ENCODE results near the gene AMPD3. TPM values are rescaled to one million over a fixed set of nuclear protein-coding genes. Genes with fewer than 3 reads are reported as not detected.

Gene AMPD3
- total RNA-seq, 1 donor from 2014 or later: 2.2 TPM

- Mint-ChIP-seq H3K27me3 (ENCODE audit: low read depth) (no peaks in the 10 kb centered on the region), H3K27ac (ENCODE audit: unreplicated experiment) (no peak overlapping the region), H3K9me3 (ENCODE audit: low read depth) (peaks cover 2% of the 10 kb centered on the region), H3K36me3 (ENCODE audit: low read depth) (no peaks in the 10 kb centered on the region), H3K4me1 (ENCODE audit: low read depth) (no peaks in the 10 kb centered on the region), H3K4me3 (ENCODE audit: unreplicated experiment) (no peak overlapping the region)
- no peak for DNase-seq (ENCODE audit: low spot score)
- TF ChIP-seq CTCF (IDR thresholded peaks at IDR 0.05): no peak
These were observed 21.3 kb downstream of the AMPD3 start for GRCh38 chr11:10476342-10476741.

DNA sequence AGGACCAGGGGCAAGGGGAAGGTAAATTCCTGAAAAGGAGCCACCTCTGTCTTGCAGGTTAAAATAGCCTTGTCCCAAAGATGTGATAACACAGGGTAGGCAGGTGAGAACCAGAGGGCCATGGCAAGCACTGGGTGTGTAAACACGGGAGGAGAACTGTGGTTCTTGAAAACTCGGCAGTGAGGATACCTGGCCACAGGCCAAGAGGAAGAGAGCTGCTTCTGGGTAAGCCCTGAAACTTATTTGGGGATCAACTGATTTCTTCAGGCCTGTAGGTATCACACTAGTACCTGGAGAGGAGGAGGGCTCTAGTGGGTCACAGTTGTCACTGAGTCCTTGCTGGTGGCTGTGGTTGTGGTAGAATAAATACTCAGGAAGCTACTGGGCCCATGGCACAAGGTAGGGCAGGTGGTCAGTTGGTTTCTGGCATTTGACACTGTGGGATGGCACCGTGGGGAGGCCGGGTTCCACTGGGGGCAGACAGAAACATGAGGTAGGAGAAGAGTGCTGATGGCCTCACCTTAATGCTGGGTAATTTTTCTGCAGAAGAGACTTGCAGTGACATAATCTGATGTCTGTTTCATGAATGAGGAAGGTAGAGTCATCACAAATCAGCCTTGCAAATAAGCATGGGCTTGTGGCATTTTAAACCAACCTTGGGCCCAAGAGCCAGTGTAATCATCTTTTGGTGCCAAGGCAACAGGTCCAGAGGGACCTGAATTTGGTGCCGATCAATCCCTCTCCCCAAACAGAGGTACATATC is 22.0 kb downstream of the AMPD3 start:
- Mint-ChIP-seq H3K36me3 (ENCODE audit: low read depth) (no peaks in the 10 kb centered on the region), H3K4me3 (ENCODE audit: unreplicated experiment) (no peak overlapping the region), H3K27me3 (ENCODE audit: low read depth) (no peaks in the 10 kb centered on the region), H3K4me1 (ENCODE audit: low read depth) (no peaks in the 10 kb centered on the region), H3K9me3 (ENCODE audit: low read depth) (no peaks in the 10 kb centered on the region), H3K27ac (ENCODE audit: unreplicated experiment) (no peak overlapping the region)
- peak; percentile 42 for DNase-seq (ENCODE audit: low spot score)
- no peak for TF ChIP-seq CTCF (IDR thresholded peaks at IDR 0.05)

DNA sequence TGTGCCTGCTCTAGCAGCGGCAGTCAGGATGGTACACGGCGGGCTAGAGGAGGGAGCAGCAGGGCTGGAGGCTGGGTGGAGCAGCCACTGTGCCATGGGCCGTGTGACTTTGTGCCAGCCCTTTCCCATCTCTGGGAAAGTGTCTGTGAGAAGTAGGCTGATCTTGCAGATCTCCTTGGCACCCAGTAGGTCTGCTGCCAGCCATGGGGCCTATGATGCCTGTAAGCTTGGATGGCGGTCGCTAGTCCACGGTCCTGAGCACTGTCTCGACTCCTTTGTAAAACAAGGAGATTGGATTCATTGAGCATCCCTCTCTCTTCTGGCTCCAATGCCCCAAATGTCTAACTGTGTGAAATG is 22.6 kb downstream of the AMPD3 start:
- Mint-ChIP-seq H3K27ac (ENCODE audit: unreplicated experiment) (no peak overlapping the region), H3K9me3 (ENCODE audit: low read depth) (no peaks in the 10 kb centered on the region), H3K4me1 (ENCODE audit: low read depth) (no peaks in the 10 kb centered on the region), H3K4me3 (ENCODE audit: unreplicated experiment) (no peak overlapping the region), H3K27me3 (ENCODE audit: low read depth) (no peaks in the 10 kb centered on the region), H3K36me3 (ENCODE audit: low read depth) (no peaks in the 10 kb centered on the region)
- peak; percentile 43 for DNase-seq (ENCODE audit: low spot score)
- TF ChIP-seq CTCF (IDR thresholded peaks at IDR 0.05): no peak

GRCh38 chr11:10478066-10478465 is 23.0 kb downstream of the AMPD3 start:
- Mint-ChIP-seq H3K36me3 (ENCODE audit: low read depth) (no peaks in the 10 kb centered on the region), H3K27ac (ENCODE audit: unreplicated experiment) (no peak overlapping the region), H3K4me1 (ENCODE audit: low read depth) (no peaks in the 10 kb centered on the region), H3K27me3 (ENCODE audit: low read depth) (no peaks in the 10 kb centered on the region), H3K9me3 (ENCODE audit: low read depth) (no peaks in the 10 kb centered on the region), H3K4me3 (ENCODE audit: unreplicated experiment) (no peak overlapping the region)
- no peak for DNase-seq (ENCODE audit: low spot score)
- no peak for TF ChIP-seq CTCF (IDR thresholded peaks at IDR 0.05)

- no peaks in the 10 kb centered on the region for H3K4me1 Mint-ChIP-seq (ENCODE audit: low read depth)
- H3K27me3 Mint-ChIP-seq (ENCODE audit: low read depth): no peaks in the 10 kb centered on the region
- H3K27ac Mint-ChIP-seq (ENCODE audit: unreplicated experiment): no peak overlapping the region
- H3K4me3 Mint-ChIP-seq (ENCODE audit: unreplicated experiment): no peak overlapping the region
- H3K9me3 Mint-ChIP-seq (ENCODE audit: low read depth): no peaks in the 10 kb centered on the region
- TF ChIP-seq CTCF (IDR thresholded peaks at IDR 0.05): no peak
- no peaks in the 10 kb centered on the region for H3K36me3 Mint-ChIP-seq (ENCODE audit: low read depth)
- peak; percentile 77 for DNase-seq (ENCODE audit: low spot score)
These were observed 23.8 kb downstream of the AMPD3 start for GRCh38 chr11:10478574-10479550.

All from chondrocyte (in vitro differentiated cells).